NCI-H1092 (cell line): ENCODE data around the gene KCNT1.

Experiments
- DNase-seq: peaks from one replicate; lab custom pipeline; 2025; lab: John Stamatoyannopoulos, UW

Gene KCNT1

DNA sequence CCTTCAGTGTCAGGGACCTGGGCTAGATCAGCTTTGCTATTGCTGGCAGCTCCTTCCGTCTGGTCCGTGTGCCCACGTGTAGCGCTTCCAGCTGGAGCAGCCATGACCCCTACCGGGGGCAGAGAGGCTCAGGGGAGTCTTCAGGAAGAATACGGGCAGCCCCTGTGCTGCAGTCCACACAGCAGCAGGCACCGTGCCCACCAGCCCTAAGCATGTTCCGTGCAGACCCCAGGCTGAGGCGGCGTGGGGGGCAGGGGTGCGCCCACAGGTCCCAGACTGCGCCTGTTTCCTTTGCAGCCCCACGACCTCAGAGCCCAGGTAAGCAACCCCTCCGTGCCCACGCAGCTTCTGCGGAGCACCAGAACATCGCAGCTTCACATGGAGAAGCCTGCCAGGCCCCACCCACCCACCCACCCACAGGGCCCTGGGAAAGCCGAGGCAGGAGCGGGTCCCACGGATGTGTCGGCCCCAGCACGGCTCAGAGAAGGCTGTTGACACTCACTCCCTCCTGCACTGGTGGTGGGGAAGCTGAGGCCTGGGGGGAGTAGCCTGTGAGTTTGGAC, 83.1 kb downstream of the KCNT1 start:
- no peak for DNase-seq

GRCh38 chr9:135786146-135786690, 84.2 kb downstream of the KCNT1 start:
- no peak for DNase-seq

DNA sequence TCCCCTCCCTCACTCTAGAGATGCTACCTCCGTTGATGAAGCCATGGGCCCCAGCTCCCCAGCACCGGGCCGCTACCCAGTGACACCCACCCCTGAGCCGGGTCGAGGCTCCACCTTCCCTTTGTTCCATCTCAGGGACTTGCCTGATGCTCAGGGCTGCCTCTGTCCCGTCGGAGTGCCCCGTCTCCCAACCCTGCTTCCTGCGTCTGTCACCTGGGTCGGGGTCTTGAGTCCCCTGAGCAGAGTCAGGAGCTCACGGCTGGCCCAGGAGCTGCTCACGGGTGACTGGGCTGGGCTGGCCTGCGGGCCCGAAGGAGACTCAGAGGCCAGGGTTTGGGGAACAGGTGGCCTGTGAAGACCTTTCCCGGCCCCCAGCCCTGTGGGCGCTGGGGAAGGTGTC, 85.3 kb downstream of the KCNT1 start:
- DNase-seq, result no peak

DNA sequence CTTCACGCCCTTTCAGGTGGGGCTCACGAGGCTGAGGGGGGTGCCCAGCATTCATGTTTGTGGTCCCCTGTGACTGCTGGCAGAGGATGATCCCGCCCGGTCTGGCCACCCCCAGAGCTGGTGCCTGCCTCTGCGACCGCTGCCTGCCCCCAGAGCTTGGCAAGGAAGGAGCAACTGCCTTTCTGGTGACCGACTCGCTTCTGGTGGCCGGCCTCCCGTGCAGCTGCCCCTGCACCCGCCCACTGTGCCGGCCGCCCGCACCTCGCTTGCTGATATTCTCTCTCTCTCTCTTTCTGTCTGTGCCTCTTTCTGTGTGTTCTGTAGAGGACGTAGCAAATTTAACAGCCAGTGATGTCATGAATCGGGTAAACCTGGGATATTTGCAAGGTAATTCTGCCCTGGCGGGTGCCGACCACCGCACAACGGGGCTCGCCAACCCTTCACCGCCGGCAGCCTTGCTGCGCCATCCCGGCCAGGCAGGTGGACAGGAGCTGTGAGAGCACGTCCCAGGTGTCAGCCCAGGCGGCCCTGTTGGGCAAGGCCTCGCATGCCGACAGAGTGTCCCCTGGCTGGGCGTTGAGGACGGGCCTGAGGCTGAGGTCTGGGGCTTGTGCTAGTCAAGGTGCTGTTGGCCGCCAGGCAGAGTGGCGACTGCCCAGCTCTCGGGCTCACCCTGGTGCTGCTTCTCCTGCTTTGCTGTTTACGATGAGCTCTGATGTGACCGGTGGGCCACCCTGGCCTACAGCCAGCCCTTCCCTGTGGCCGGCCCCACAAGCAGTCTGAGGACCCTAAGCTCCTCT, 86.0 kb downstream of the KCNT1 start:
- DNase-seq, result no peak

DNA sequence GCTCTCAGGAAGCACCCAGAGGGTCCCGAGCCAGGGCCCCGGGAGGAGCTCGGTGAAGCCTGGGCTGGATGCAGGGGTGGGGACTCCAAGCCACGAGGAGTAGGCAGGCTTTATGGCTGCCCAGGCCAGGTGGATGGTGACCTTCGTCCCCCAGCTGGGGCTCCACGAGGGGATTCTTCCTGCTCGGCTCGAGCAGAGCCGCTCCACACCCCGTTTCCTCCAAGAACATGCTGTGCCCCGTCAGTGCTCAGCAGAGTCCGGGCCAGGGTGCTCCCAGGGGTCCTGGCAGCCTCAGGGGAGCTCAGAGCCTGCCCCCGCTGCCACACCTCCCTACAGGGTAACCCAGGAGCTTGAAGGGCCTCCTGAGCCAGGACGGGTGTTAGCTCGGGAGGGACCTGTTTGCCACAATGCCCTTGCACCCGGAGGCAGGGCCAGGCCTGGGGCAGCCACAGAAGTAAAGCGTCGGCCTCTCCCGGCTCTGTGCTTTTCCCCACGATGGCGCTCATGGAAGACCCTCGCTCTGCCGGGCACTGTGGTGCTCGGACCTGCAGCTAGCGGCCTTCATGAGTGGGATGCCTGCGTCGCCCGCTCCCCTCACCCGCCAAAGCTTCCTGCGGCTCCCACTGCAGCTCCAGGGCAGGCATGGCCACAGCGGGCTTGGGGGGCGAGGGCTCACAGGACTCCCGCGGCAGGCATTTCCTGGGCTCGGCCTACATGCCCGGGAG, 86.8 kb downstream of the KCNT1 start:
- DNase-seq, result no peak

GRCh38 chr9:135789838-135790291, 87.9 kb downstream of the KCNT1 start:
- no peak for DNase-seq

- DNase-seq, result no peak
Measured at GRCh38 chr9:135790356-135790755, 88.4 kb downstream of the KCNT1 start.

- DNase-seq, result no peak
Measured at GRCh38 chr9:135790850-135791249, 88.9 kb downstream of the KCNT1 start.

DNA sequence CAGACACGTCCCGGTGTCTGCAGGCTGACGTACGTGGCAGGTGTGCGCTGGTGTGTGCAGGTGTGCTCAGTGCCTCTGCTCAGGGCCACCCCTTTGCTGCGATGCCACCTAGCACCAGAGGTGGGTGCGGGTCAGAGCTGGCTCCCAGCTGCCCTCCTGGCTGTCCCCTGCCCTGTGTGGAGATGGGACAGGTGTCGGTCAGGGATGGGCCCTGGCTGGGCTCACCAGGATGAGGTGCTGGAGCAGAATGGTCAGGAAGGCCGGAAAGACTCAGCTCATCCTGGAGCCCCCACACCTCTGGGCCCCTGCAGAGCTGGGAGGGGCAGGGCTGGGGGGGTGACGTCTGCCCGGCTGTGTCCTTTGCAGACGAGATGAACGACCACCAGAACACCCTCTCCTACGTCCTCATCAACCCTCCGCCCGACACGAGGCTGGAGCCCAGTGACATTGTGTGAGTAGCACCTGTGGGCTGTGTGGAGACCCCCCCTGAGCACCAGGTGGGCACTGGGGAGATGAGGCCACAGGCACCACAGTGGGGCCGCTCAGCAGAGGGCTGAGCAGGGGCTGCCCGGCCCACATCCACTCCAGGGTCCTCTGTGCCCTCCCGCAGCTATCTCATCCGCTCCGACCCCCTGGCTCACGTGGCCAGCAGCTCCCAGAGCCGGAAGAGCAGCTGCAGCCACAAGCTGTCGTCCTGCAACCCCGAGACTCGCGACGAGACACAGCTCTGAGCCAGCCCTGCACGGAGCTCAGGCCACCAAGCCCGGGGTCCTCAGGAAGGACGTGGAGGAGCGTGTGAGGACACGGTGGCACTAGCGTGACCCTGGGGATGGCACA, 89.7 kb downstream of the KCNT1 start:
- DNase-seq, result no peak

DNA sequence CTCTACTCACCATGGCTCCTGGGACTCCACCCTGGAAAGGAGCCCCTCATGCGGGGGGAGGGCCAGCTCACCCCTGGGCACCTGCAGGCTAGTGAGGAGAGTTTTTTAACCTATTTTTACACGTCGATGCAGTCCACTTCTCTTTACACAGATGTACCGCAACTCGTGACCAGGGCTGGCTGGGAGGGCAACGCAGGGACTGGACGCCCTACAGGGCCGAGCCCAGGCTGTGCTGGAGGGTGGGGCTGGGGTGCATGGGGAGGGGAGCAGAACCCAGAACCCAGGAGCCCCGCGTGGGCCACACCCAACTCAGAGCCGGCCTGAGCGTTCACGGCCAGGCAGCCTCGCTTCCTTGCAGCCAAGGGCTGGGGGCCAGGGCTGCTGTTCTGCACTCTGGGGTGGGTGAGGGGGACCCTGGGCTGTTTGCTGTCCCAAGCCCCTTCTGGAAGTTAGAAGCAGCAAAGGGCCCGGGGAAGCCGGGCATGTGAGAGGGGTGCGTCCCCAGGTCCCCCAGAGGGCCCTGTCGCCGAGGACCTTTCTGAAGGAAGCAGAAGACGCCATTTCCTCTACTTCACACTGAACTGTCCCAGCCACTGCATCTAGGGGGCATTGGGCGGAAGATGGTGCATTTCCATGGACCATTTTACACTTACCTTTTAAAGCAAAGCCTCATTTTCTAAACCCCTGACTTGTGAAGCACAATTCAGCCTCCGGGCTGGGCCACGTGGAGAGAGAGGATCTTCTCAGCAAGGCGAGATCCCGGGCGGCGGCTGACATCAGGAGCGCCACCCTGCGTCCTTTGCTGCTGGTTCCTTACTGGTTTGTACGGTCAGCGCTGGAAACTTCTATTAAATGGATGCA, 90.5 kb downstream of the KCNT1 start:
- no peak for DNase-seq

DNA sequence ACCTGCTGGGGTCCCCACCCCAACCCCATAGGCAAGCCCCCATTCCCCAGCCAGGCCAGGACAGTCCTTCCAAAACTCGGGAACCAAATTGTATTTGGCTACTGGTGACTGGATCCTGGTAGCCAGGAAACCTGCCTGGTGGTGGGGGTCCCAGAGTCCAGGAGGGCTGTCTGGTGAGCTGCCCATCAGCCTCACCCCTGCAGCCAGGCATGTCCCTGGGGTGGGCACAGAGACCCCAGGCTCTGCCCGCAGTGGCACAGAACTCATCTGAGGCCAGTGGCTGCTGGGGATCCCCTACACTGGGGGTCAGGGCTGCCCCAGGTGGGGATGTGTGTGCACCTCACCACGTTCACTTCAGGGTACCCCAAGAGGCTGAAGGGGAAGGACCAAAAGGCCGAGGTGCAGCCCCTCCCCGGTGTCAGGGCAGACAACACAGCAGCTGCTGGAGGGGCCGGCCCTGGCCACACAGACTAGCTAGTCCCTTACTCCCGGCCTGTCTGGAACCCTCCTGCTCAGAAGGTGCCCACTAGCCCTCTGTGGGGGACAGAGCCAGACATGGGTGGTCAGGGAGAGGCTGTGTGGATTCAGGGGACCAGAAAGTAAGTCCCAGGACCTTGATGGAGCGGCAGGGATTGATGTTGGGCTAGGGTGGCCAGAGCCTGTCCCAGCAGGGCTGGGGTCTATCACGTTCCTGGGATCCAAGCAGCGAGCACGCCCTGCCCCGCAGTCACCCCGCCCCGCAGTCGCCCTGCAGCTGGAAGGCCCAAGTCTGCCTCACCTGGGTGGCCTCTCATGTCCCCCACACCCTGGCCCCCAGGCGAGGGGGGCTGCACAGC, 91.5 kb downstream of the KCNT1 start:
- no peak for DNase-seq

DNA sequence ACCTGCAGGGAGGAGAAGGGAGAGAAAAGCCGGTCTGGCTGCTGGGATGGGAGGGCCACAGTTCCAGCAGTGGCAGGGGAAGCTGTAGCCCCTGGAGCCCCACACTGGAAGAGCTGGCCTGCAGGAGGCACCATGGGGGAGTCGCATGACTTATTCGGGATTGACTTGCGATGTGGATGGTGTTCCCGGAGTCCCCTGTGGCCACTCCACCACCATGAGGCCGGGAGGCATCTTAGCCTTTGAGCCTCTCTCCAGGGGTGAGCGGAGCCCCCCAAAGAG, 92.0 kb downstream of the KCNT1 start:
- no peak for DNase-seq

DNA sequence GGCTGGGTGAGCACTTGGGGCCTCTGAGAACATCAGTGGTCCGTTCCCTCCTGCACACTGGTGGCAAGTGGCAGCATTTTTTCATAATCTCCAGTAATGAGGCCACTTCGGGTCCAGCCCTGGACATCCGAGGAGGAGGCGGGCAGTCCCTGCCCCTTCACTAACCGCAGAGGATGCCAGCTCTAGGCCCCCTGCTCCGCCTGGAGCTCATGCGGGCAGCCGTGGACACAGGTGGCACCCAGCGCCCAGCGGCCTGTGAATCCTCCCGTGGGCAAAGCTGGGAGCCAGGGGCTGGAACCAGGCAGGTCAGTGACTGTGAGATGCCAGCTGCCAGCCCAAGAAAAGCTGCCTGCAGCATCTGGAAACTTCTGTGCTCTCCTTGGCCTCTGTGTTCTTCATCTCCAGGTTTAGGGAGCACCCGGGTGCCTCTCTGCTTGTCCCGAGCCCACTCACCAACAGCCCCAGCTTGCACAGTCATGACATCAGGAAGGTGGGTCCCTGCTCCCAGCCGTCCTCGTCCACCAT, 92.4 kb downstream of the KCNT1 start:
- DNase-seq, result no peak

DNA sequence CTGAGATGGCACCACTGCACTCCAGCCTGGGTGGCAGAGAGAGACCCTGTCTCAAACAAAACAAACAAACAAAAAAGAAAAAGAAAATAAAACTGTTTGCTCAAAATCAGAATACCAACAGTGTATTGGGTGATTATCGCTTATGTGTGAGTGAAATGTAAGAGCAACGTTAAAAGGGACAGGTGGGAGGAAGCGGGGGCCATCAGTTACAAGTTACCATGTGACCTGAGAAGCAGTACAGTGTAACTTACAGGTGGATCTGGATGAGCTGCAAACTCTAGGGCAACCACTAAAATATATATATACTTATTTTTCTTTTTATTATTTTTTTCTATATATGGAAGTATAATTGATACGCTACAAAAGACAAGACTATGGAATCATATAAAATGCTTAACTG, 93.4 kb downstream of the KCNT1 start:
- no peak for DNase-seq

DNA sequence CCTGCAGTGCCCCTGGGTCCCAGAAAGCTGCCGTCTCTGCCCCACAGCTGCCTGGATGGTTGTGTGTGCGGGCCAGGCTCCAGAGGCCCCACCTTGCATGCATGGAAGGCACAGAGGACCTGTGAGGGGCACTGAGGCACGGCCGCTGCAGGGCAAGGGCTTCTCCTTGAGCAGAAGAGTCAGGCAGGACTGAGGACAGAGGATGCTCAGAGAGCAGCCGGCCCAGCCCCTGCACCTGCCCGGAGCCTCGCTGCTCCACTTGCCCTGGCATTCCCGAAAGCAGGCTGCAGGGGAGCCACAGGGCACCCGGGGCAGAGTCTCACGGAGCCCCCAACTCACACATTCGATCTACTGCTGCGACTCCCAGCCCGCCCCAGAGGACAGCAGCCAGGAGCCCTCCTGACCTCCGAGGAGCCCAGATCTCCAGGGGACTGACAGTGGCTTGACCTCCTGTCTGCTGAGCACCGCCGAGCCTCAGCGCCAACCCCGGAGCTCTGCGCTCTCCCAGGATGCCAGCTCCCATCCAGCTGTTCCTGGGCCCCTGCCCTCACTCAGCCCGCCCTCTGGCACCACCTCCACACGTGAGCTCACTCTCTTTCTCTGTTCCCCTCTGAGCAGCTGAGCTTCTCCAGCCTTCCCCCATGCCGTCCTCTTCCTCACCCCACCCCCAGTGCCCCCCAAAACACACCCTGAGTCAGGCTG, 95.0 kb downstream of the KCNT1 start:
- DNase-seq, result no peak

GRCh38 chr9:135797507-135798262, 95.7 kb downstream of the KCNT1 start:
- DNase-seq, result no peak

DNA sequence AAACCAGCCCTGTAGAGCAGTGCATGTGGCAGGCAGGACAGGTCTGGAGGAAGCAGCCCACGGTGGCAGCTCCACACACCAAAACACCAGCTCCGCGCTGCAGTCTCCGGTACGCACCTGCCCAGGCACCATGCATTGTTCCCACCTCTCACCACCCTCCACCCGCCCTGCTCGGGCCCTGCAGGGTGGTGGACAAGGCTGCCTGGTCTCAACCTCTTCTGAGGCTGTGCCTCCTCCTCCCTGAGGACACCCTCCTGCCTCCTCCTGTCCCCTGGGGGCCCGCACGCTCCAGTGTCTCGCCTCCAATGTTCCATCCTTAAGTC, 96.2 kb downstream of the KCNT1 start:
- DNase-seq, result no peak

- DNase-seq, result no peak
Measured at GRCh38 chr9:135799261-135799660, 97.3 kb downstream of the KCNT1 start.

DNA sequence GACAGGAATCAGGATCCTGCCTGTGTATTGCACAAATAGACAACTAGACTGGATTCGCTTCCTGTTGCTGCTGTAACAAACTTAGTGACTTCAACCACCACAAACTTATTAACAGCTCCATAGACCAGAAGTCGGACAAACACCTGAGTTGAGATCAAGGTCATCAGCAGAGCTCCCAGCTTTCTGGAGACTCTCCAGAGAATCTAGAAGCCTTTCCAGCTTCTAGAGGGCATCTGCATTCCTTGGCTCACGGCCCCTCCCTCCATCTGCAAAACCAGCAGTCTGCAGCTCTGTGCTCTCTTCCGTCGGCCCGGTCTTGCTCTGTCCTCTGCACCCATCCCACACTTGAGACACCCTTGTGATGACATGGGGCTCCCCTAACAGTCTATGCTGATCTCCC, 99.1 kb downstream of the KCNT1 start:
- no peak for DNase-seq
